C4-2B (cell line): Measurements from ENCODE around the gene VEGFC.

Experiments used
- CTCF ChIP-seq: fragments of 450-650 bp; conservative IDR thresholded peaks from 2 replicates; pipeline ENCODE4 v1.5.1; 2017; ENCODE audit warnings: mild to moderate bottlenecking
- ZFX ChIP-seq: fragments of 450-650 bp; IDR thresholded peaks from 2 replicates; pipeline ENCODE4 v1.6.1; 2017

GRCh38 chr4:176782191-176782590 is 10.5 kb downstream of the VEGFC start:
- no peak for TF ChIP-seq CTCF
- no peak for TF ChIP-seq ZFX
